H1 (cell line): Measurements from ENCODE around the gene TMEM18. TPM values are rescaled to one million over a fixed set of nuclear protein-coding genes. Genes with fewer than 3 reads are reported as not detected.

ENCODE experiments used
- CTCF ChIA-PET: fragments of 300-600 bp; sonication (Branson Sonifier 250); formaldehyde crosslinking; loops from one replicate; lab custom pipeline; 2021; ENCODE audit not compliant: partially characterized antibody; lab: Charles Lee
- POLR2A ChIA-PET: fragments of 300-600 bp; sonication (Branson Sonifier 250); formaldehyde crosslinking; loops from one replicate; lab custom pipeline; 2021; ENCODE audit warnings: inconsistent platforms; ENCODE audit not compliant: partially characterized antibody; lab: Charles Lee
- DNase-seq, 2 experiments: peaks; one replicate each; pipeline versions ENCODE4 v3.0.0 to v3.0.0-alpha.2; 2010 to 2022; ENCODE audit warnings: low spot score in 2 of 2, low read depth in 1 of 2, mixed read lengths in 1 of 2
- FAIRE-seq: peaks from 2 replicates; lab custom pipeline; 2011; peaks lifted over from hg19 to GRCh38; lab: Jason Lieb, UNC
- H2AFZ ChIP-seq: 2 replicates; pipeline ENCODE4 v1.8.1; 2012; ENCODE audit warnings: low read length, inconsistent platforms
- H2AK5ac ChIP-seq: 2 replicates; pipeline ENCODE4 v1.6.1; 2013; ENCODE audit warnings: low read depth, low read length
- H2BK120ac ChIP-seq: replicated peaks from 2 replicates; pipeline ENCODE3; 2013; ENCODE audit warnings: low read depth, low read length, inconsistent platforms
- H2BK12ac ChIP-seq: 2 replicates; pipeline ENCODE4 v1.6.1; 2013; ENCODE audit warnings: low read depth, low read length
- H2BK15ac ChIP-seq: 2 replicates; pipeline ENCODE4 v1.6.1; 2013; ENCODE audit warnings: low read length
- H2BK20ac ChIP-seq: 2 replicates; pipeline ENCODE4 v1.6.1; 2013; ENCODE audit warnings: low read length
- H2BK5ac ChIP-seq: 2 replicates; pipeline ENCODE4 v1.6.1; 2013; ENCODE audit warnings: low read depth, low read length
- H3K14ac ChIP-seq: 2 replicates; pipeline ENCODE4 v1.6.1; 2013; ENCODE audit warnings: inconsistent platforms; ENCODE audit not compliant: insufficient read length
- H3K18ac ChIP-seq: 2 replicates; pipeline ENCODE4 v1.6.1; 2013; ENCODE audit warnings: low read length; ENCODE audit errors: extremely low read depth
- H3K23ac ChIP-seq: 2 replicates; pipeline ENCODE4 v1.6.1; 2013; ENCODE audit warnings: inconsistent platforms; ENCODE audit not compliant: insufficient read length
- H3K23me2 ChIP-seq: 2 replicates; pipeline ENCODE4 v1.6.1; 2013; ENCODE audit warnings: low read depth, low read length
- H3K27ac ChIP-seq: 2 replicates; pipeline ENCODE4 v1.6.1; 2011; ENCODE audit warnings: low read depth, low read length, inconsistent platforms
- H3K27me3 ChIP-seq, 4 experiments: replicated peaks in 1 of 4; 1 replicate in 1 of 4; 2 replicates in 3 of 4; pipeline versions ENCODE4 v1.6.1 to v1.8.1; 2011 to 2013; ENCODE audit warnings: low read length in 3 of 4, mild to moderate bottlenecking in 3 of 4, inconsistent platforms in 2 of 4, mixed read lengths in 2 of 4, moderate library complexity in 1 of 4; ENCODE audit not compliant: control insufficient read depth in 3 of 4, insufficient read depth in 3 of 4; ENCODE audit errors: extremely low read depth in 1 of 4
- H3K36me3 ChIP-seq, 4 experiments: 2 replicates each; pipeline versions ENCODE4 v1.6.1 to v1.8.1; 2011 to 2013; ENCODE audit warnings: mild to moderate bottlenecking in 4 of 4, low read length in 3 of 4, moderate library complexity in 2 of 4, control low read depth in 1 of 4, inconsistent platforms in 1 of 4; ENCODE audit not compliant: insufficient read depth in 4 of 4, control insufficient read depth in 2 of 4
- H3K4ac ChIP-seq: replicated peaks from 2 replicates; pipeline ENCODE3; 2013; ENCODE audit warnings: low read length, low read depth, mixed read lengths, inconsistent platforms; ENCODE audit not compliant: insufficient read length
- H3K4me1 ChIP-seq, 4 experiments: replicated peaks in 1 of 4; 1 replicate in 1 of 4; 2 replicates in 3 of 4; pipeline versions ENCODE4 v1.6.1 to v1.8.1; 2011 to 2013; ENCODE audit warnings: low read length in 3 of 4, inconsistent platforms in 2 of 4, mixed read lengths in 1 of 4; ENCODE audit not compliant: insufficient read depth in 4 of 4, control insufficient read depth in 3 of 4
- H3K4me2 ChIP-seq, 2 experiments: 2 replicates each; pipeline versions ENCODE4 v1.6.1 to v1.8.1; 2011 to 2013; ENCODE audit warnings: low read depth in 2 of 2, low read length in 2 of 2, control low read depth in 1 of 2, inconsistent platforms in 1 of 2, mild to moderate bottlenecking in 1 of 2; ENCODE audit not compliant: insufficient read depth in 1 of 2
- H3K4me3 ChIP-seq, 4 experiments: fragments of 200-600, 300-600 bp in 1 of 4; sonication (generic), shearing (Covaris generic), sonication (Bioruptor Twin) in 1 of 4; 2 replicates each; pipeline versions ENCODE4 v1.5.1 to v1.8.1; 2011 to 2016; ENCODE audit warnings: low read length in 4 of 4, low read depth in 3 of 4, control low read depth in 2 of 4, inconsistent platforms in 2 of 4, mild to moderate bottlenecking in 2 of 4, mixed read lengths in 1 of 4, moderate library complexity in 1 of 4; ENCODE audit not compliant: insufficient read depth in 2 of 4; ENCODE audit errors: extremely low read depth in 1 of 4
- H3K56ac ChIP-seq: replicated peaks from 2 replicates; pipeline ENCODE3; 2013; ENCODE audit warnings: low read depth, mild to moderate bottlenecking, mixed read lengths, low read length, inconsistent platforms; ENCODE audit not compliant: insufficient read length
- H3K79me1 ChIP-seq: 2 replicates; pipeline ENCODE4 v1.6.1; 2013; ENCODE audit warnings: low read depth, low read length, control low read depth
- H3K79me2 ChIP-seq, 2 experiments: 2 replicates each; pipeline versions ENCODE4 v1.6.1 to v1.8.1; 2012 to 2013; ENCODE audit warnings: low read length in 2 of 2, mild to moderate bottlenecking in 2 of 2, inconsistent platforms in 1 of 2; ENCODE audit not compliant: insufficient read depth in 2 of 2, control insufficient read depth in 1 of 2
- H3K9ac ChIP-seq, 4 experiments: replicated peaks in 1 of 4; 1 replicate in 1 of 4; 2 replicates in 3 of 4; pipeline versions ENCODE4 v1.6.1 to v1.8.1; 2011 to 2013; ENCODE audit warnings: low read depth in 3 of 4, low read length in 3 of 4, control low read depth in 2 of 4, mild to moderate bottlenecking in 2 of 4, moderate library complexity in 2 of 4, inconsistent platforms in 1 of 4; ENCODE audit errors: extremely low read depth in 1 of 4
- H3K9me3 ChIP-seq, 2 experiments: 2 replicates each; pipeline versions ENCODE4 v1.6.1 to v1.8.1; 2012 to 2013; ENCODE audit warnings: mild to moderate bottlenecking in 2 of 2, moderate library complexity in 2 of 2, control low read depth in 1 of 2, inconsistent platforms in 1 of 2, low read depth in 1 of 2, low read length in 1 of 2, mixed read lengths in 1 of 2; ENCODE audit not compliant: insufficient read depth in 2 of 2
- H4K20me1 ChIP-seq, 2 experiments: replicated peaks in 1 of 2; 2 replicates each; pipeline versions ENCODE3 to v1.8.1; 2011 to 2013; ENCODE audit warnings: inconsistent platforms in 2 of 2, low read length in 2 of 2, mild to moderate bottlenecking in 1 of 2; ENCODE audit not compliant: insufficient read depth in 2 of 2, control insufficient read depth in 1 of 2
- H4K5ac ChIP-seq: 2 replicates; pipeline ENCODE4 v1.6.1; 2013; ENCODE audit warnings: low read length, low read depth, mixed read lengths, inconsistent platforms; ENCODE audit not compliant: insufficient read length
- H4K8ac ChIP-seq: 2 replicates; pipeline ENCODE4 v1.8.0; 2013; ENCODE audit warnings: mild to moderate bottlenecking, moderate library complexity, low read length, inconsistent platforms; ENCODE audit not compliant: insufficient read depth; ENCODE audit errors: extremely low read depth
- H4K91ac ChIP-seq: replicated peaks from 2 replicates; pipeline ENCODE3; 2013; ENCODE audit warnings: low read length, mixed read lengths, inconsistent platforms; ENCODE audit not compliant: insufficient read length
- RAD21 ChIP-seq, 2 experiments: IDR thresholded peaks in 1 of 2; conservative IDR thresholded peaks in 1 of 2; 2 replicates each; pipeline ENCODE4 v1.6.1; 2011; ENCODE audit warnings: low read depth in 2 of 2, low read length in 2 of 2, improper control_type of control experiment in 1 of 2, inconsistent platforms in 1 of 2, mild to moderate bottlenecking in 1 of 2, moderate library complexity in 1 of 2
- WGBS, 2 experiments: shearing (Covaris generic) in 1 of 2; methylation state at CpG; one replicate each; pipeline versions ENCODE4 v1.1.6 to v1.1.7; 2013 to 2015; ENCODE audit warnings: low lambda C conversion rate in 2 of 2, mixed read lengths in 2 of 2, inconsistent platforms in 1 of 2, low coverage in 1 of 2, missing lambda C conversion rate in 1 of 2; ENCODE audit not compliant: insufficient replicate concordance in 2 of 2, insufficient coverage in 1 of 2, insufficient read length in 1 of 2; ENCODE audit errors: extremely low coverage in 1 of 2, missing lambda C conversion rate in 1 of 2; 5-methylcytosine and 5-hydroxymethylcytosine counted together
- polyA plus RNA-seq, 7 experiments: library from polyadenylated mRNA; depleted of rRNA in 3 of 7; stranded (reverse) in 5 of 7; unstranded in 2 of 7; fragments of >200 nt in 5 of 7; fragments of 200-250 nt in 2 of 7; gene quantifications; 1 replicate in 5 of 7; 2 replicates in 1 of 7; 4 replicates in 1 of 7; pipeline versions ENCODE4 v1.2.1 to v1.2.3, GENCODE V29; 2011 to 2013; ENCODE audit warnings: missing spikeins in 2 of 7, mixed read lengths in 2 of 7
- total RNA-seq: library from RNA; stranded (reverse); fragmentation: NEBNext Ultra II Directional; extraction: Animal tissue kit (Norgen Biotek cat#: 25700); gene quantifications from 2 replicates; pipeline ENCODE4 v1.2.1, GENCODE V29; 2021

The TMEM18 gene
- total and polyA plus RNA-seq, 2 of the 8 experiments (the other 6 are each of a cell fraction or from before 2014, with no cell fraction given): 22.4 to 27.1 TPM

- H4K5ac ChIP-seq: no peak overlapping the region
- no peak overlapping the region for H3K9ac ChIP-seq
- CTCF ChIA-PET: interaction anchor here (1.3 to 3.2 kb wide), 2 partner anchors 10 to 11 kb away, joined by 4 to 34 read pairs; no protein-coding TSS in a partner anchor
- no peak overlapping the region for H3K18ac ChIP-seq
- DNase-seq (no peak), FAIRE-seq (no peak)
- no peak overlapping the region for H2BK120ac ChIP-seq
- H3K14ac ChIP-seq: no peak overlapping the region
- no peaks in the 10 kb centered on the region; a peak in 2 of 7 replicates for H3K27me3 ChIP-seq
- H2AFZ ChIP-seq: no peak overlapping the region
- no peak overlapping the region for H3K27ac ChIP-seq
- H2BK5ac ChIP-seq: no peak overlapping the region
- H3K79me2 ChIP-seq: peaks cover 0 to 4% of the 10 kb centered on the region in 2 experiments; a peak in 1 of 4 replicates
- 0 out of 2 replicates have a peak overlapping the region, but pooled peaks have one; percentile 74 for H2BK20ac ChIP-seq
- H2BK12ac ChIP-seq: no peak overlapping the region; the same call in 1 of the 2 replicates
- H3K4ac ChIP-seq: no peak overlapping the region
- no peak overlapping the region for H3K56ac ChIP-seq
- H3K23me2 ChIP-seq: peaks cover 2% of the 10 kb centered on the region; the same call in 1 of the 2 replicates
- H3K9me3 ChIP-seq: no peaks in the 10 kb centered on the region
- H2AK5ac ChIP-seq: no peak overlapping the region
- peak overlapping the region; percentile 7 for H4K91ac ChIP-seq
- no peak overlapping the region for H2BK15ac ChIP-seq
- H3K79me1 ChIP-seq: no peaks in the 10 kb centered on the region; the same call in 1 of the 2 replicates
- H3K23ac ChIP-seq: no peak overlapping the region
- POLR2A ChIA-PET: interaction anchor here (1.4 to 1.5 kb wide), 2 partner anchors 9 kb away, joined by 3 to 5 read pairs; no protein-coding TSS in a partner anchor
- H4K20me1 ChIP-seq: no peaks in the 10 kb centered on the region
- H3K4me1 ChIP-seq: peaks cover 2 to 16% (median 13%) of the 10 kb centered on the region in 4 experiments
- H4K8ac ChIP-seq: peak overlapping the region; percentile 80; the same call in 1 of the 2 replicates
- WGBS, 2 experiments: 91% methylated on average over 4 of the region's 4 CpGs; no CpG with 5 or more reads in 1 of the 2 experiments
- no peak overlapping the region for H3K4me3 ChIP-seq
- H3K4me2 ChIP-seq: no peak overlapping the region
- no peaks in the 10 kb centered on the region; a peak in 1 of 8 replicates for H3K36me3 ChIP-seq
- no peak for TF ChIP-seq RAD21 (IDR thresholded peaks at IDR 0.05 in 1 of 2, conservative IDR thresholded peaks at IDR 0.05 in 1 of 2; ENCODE audit: low read depth in 2 of 2, low read length in 2 of 2)
Observed at GRCh38 chr2:725468-725867, 48.3 kb upstream of the TMEM18 start.
